Measurements from ENCODE around the gene LYRM9.

GRCh38 chr17:27892866-27893769 is at the start of gene LYRM9:
- TF ChIP-seq POLR2A (IDR thresholded peaks at IDR 0.05; ENCODE audit: low read depth, low read length) (peak; percentile 29; the same call in 1 of the 2 replicates), POLR2AphosphoS5 (IDR thresholded peaks at IDR 0.05; ENCODE audit: low read depth, low read length) (no peak), TAF1 (IDR thresholded peaks at IDR 0.05; ENCODE audit: borderline replicate concordance, low read depth, low read length) (no peak)
